GM10266 (cell line): ENCODE measurements around the gene TENT5C.

Experiments used
- DNase-seq: peaks from one replicate; pipeline ENCODE4 v3.0.0; 2012; ENCODE audit errors: extremely low spot score
- CTCF ChIP-seq: IDR thresholded peaks from 2 replicates; pipeline ENCODE4 v1.5.1; 2012; ENCODE audit warnings: mild to moderate bottlenecking, low read depth; ENCODE audit not compliant: control insufficient read depth, insufficient read depth; ENCODE audit errors: missing control alignments

The TENT5C gene

GRCh38 chr1:117621316-117621715 is 15.5 kb downstream of the TENT5C start:
- TF ChIP-seq CTCF: no peak
- DNase-seq: no peak

- no peak for TF ChIP-seq CTCF
- DNase-seq: no peak
Observed at GRCh38 chr1:117622726-117623125, 16.9 kb downstream of the TENT5C start.

GRCh38 chr1:117623141-117623540 is 17.3 kb downstream of the TENT5C start:
- TF ChIP-seq CTCF: no peak
- DNase-seq: no peak

GRCh38 chr1:117623698-117624097 is 17.9 kb downstream of the TENT5C start:
- no peak for TF ChIP-seq CTCF
- no peak for DNase-seq

GRCh38 chr1:117627546-117628130 is 21.8 kb downstream of the TENT5C start:
- no peak for TF ChIP-seq CTCF
- no peak for DNase-seq

GRCh38 chr1:117628343-117628742 is 22.5 kb downstream of the TENT5C start:
- no peak for DNase-seq
- TF ChIP-seq CTCF: no peak

GRCh38 chr1:117629625-117630422 is 24.0 kb downstream of the TENT5C start:
- no peak for DNase-seq
- TF ChIP-seq CTCF: no peak
